T1000 (cell line): ENCODE data around the gene SOS1.
"Not testable (repeated sequence)": the region's sequence is repeated elsewhere in the genome, so short reads cannot be mapped to it uniquely, and the experiment has no call there.

Experiments
- DNase-seq: peaks from one replicate; lab custom pipeline; 2025; ENCODE audit warnings: mixed read lengths; lab: John Stamatoyannopoulos, UW

Gene SOS1

DNA sequence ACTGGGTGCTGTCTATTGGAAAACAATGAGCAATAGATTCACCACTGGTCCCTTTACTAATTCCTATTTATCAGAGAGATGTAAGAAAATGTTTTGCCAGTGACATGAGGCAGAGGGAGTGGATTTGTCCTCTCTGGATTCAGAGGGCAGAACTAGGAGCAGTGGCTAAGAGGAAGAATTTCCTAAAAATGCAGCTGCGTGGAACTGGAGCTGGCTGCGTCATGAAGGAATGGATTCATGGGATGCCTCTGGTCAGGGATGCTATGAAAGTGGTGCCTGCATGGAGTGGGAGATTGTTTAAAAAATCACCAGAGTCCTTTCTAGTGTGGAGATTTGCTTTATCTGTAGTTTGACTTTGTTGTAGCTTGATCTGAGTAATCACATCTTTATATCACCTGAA lies 152.8 kb downstream of the SOS1 start:
- DNase-seq, result no peak

GRCh38 chr2:38966678-38967077 lies 154.2 kb downstream of the SOS1 start:
- DNase-seq, result no peak

- DNase-seq, result no peak
These were observed 154.8 kb downstream of the SOS1 start for GRCh38 chr2:38966006-38966405.

- DNase-seq, result no peak
These were observed 160.1 kb downstream of the SOS1 start for GRCh38 chr2:38960609-38961320.

DNA sequence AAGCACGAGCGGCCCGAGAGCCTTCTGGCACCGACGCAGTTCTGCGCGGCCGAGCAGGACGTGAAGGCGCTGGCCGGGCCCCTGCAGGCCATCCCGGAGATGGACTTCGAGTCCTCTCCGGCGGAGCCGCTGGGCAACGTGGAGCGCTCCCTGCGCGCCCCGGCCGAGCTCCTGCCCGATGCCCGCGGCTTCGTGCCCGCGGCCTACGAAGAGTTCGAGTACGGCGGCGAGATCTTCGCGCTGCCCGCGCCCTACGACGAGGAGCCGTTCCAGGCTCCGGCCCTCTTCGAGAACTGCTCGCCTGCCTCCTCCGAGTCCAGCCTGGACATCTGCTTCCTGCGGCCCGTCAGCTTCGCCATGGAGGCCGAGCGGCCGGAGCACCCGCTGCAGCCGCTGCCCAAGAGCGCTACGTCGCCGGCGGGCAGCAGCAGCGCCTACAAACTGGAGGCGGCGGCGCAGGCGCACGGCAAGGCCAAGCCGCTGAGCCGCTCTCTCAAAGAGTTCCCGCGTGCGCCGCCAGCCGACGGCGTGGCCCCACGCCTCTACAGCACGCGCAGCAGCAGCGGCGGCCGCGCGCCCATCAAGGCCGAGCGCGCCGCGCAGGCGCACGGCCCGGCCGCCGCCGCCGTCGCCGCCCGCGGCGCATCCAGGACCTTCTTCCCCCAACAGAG lies 160.8 kb downstream of the SOS1 start:
- no peak for DNase-seq

GRCh38 chr2:38959466-38959865 lies 161.4 kb downstream of the SOS1 start:
- DNase-seq, result no peak

DNA sequence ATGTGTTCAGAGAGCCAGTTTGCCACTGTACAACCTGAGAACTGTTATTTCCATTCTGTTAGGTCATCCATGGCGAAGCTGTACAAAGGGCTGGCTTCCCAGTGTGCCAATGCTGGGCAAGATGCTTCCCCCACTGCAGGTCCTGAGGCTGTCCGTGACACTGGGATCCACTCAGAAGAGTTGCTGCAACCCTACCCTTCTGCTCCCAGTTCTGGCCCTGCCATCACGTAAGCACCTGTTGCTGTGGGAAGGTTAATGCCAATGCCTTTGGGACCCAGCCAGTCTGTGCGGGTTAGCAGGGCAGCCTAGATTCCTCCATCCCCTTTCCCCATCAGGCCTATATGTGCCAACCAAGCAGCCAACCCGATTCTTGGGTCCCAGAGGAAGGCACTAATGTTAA lies 162.9 kb downstream of the SOS1 start:
- DNase-seq, result no peak

- no peak for DNase-seq
These were observed 169.1 kb downstream of the SOS1 start for GRCh38 chr2:38951766-38952165.

DNA sequence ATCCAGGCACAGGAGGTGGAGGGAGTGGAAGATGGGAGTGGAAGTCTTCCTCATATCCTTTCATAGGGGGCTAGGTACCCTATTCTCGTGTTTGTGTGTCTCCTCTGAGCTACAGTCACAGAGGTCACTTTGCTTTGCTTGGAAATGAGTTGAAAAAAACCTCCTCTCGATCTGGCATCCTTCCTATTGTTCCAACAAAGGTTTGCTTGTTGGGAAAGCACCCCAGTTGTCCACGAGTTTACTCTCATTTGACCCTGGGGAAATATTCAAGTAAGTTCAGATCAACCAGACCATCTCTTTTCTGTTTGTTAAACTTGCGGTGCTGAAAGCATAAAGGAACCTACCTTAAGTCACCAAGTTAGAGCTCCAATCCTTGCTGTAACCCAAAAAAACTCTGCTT lies 171.9 kb downstream of the SOS1 start:
- no peak for DNase-seq

GRCh38 chr2:38948387-38948882 lies 172.4 kb downstream of the SOS1 start:
- DNase-seq, result no peak

GRCh38 chr2:38947241-38948239 lies 173.3 kb downstream of the SOS1 start:
- DNase-seq, result peak; percentile 68

GRCh38 chr2:38945911-38946310 lies 174.9 kb downstream of the SOS1 start:
- no peak for DNase-seq

- no peak for DNase-seq
These were observed 175.5 kb downstream of the SOS1 start for GRCh38 chr2:38945372-38945771.

DNA sequence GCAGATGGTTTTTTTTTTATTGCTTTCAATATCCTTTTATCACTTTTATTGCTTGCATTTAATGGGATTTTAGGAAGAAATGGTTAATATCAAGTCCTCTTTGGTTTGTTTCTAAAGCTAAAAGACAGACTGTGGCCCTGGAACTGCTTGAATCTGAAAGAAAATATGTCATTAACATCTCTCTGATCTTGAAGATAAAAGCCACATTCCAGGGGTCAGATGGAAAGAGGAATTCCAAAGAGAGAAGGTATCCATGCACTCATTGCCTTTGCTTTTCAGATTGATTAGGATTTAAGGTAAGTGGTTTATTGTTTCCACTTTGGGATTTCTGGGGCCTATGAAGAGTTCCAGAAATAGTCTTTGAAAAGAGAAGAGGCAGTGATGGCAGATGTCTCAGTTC lies 177.1 kb downstream of the SOS1 start:
- DNase-seq, result no peak

- DNase-seq, result no peak
These were observed 180.1 kb downstream of the SOS1 start for GRCh38 chr2:38940746-38941145.

DNA sequence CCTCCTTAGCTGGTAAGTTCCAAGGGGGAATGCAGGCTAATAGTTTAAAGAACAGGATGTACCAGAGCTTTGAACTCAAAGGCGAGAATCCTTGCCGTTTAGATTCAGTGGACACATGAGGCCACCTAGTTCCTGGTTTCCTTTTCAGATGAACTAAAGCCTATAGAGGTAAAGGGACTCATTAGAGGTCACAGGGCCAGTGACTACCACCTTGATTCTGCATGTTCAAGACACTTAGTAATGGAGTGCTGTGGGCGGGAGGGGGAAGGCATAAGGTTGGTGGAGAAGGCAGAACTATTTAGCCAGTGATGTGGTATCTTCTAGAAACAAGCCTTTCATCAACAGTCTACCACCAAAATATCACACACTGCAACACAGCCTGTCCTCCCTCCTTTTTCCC lies 183.3 kb downstream of the SOS1 start:
- DNase-seq, result no peak

GRCh38 chr2:38936516-38936915 lies 184.3 kb downstream of the SOS1 start:
- DNase-seq, result not testable (repeated sequence)

- no peak for DNase-seq
These were observed 185.2 kb downstream of the SOS1 start for GRCh38 chr2:38935568-38936172.

GRCh38 chr2:38934742-38935141 lies 186.1 kb downstream of the SOS1 start:
- DNase-seq, result no peak

DNA sequence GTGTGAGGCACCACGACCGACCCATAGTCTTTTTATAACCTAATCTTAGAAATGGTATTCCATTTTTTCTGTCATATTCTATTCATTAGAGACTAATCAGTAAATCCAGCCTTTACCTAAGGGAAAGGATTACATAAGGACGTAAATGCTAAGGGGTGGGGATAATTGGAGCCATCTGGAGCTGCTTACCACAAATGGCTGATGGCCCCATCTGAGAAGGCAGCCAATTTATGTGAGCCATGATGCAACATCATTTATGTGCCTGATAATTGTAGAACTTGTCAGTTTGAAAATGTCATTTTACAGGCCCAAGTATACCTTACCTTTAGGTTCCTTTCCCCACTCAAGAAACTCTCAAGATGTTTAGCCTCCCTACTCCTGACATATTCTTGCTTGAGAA lies 187.2 kb downstream of the SOS1 start:
- DNase-seq, result no peak

GRCh38 chr2:38932586-38932985 lies 188.3 kb downstream of the SOS1 start:
- DNase-seq, result no peak
